Femur (tissue), 1 donor: Measurements from ENCODE around the gene ZNF410.
"Not testable (repeated sequence)": the region's sequence is repeated elsewhere in the genome, so short reads cannot be mapped to it uniquely, and the experiment has no call there.

Experiments
- DNase-seq: peaks from one replicate; pipeline ENCODE4 v3.0.0-alpha.2; 2017

The ZNF410 gene

GRCh38 chr14:73886449-73887317 lies at the start of gene ZNF410:
Gene ZNF410, plus strand, starts transcription at chr14:73886859. Its CDS starts 5,317 bp downstream, at chr14:73892176.
- DNase-seq, result peak; percentile 97

GRCh38 chr14:73838293-73839034 lies 48.2 kb upstream of the ZNF410 start:
- not testable (repeated sequence) for DNase-seq

- DNase-seq, result no peak
Measured at GRCh38 chr14:73842201-73842600, 44.5 kb upstream of the ZNF410 start.

- DNase-seq, result no peak
Measured at GRCh38 chr14:73842851-73843250, 43.8 kb upstream of the ZNF410 start.

GRCh38 chr14:73843296-73843695 lies 43.4 kb upstream of the ZNF410 start:
- DNase-seq, result no peak

- no peak for DNase-seq
Measured at GRCh38 chr14:73846947-73847346, 39.7 kb upstream of the ZNF410 start.

GRCh38 chr14:73851000-73851399 lies 35.7 kb upstream of the ZNF410 start:
- no peak for DNase-seq

- peak; percentile 99 for DNase-seq
Measured at GRCh38 chr14:73851567-73852382, 34.9 kb upstream of the ZNF410 start, which contains the start of gene PTGR2. Gene PTGR2, plus strand, starts transcription at chr14:73851831. Its CDS starts 7,032 bp downstream, at chr14:73858863.

GRCh38 chr14:73859145-73859544 lies 27.5 kb upstream of the ZNF410 start:
- no peak for DNase-seq

- DNase-seq, result no peak
Measured at GRCh38 chr14:73861073-73861472, 25.6 kb upstream of the ZNF410 start.

- DNase-seq, result no peak
Measured at GRCh38 chr14:73862480-73862879, 24.2 kb upstream of the ZNF410 start.

- no peak for DNase-seq
Measured at GRCh38 chr14:73863209-73863608, 23.4 kb upstream of the ZNF410 start.

GRCh38 chr14:73865534-73866113 lies 21.0 kb upstream of the ZNF410 start:
- DNase-seq, result no peak

- DNase-seq, result not testable (repeated sequence)
Measured at GRCh38 chr14:73869754-73870153, 16.9 kb upstream of the ZNF410 start.

- DNase-seq, result no peak
Measured at GRCh38 chr14:73870525-73871235, 16.0 kb upstream of the ZNF410 start.

GRCh38 chr14:73873660-73874059 lies 13.0 kb upstream of the ZNF410 start:
- no peak for DNase-seq

GRCh38 chr14:73877790-73878189 lies 8.9 kb upstream of the ZNF410 start:
- no peak for DNase-seq

- no peak for DNase-seq
Measured at GRCh38 chr14:73878436-73878835, 8.2 kb upstream of the ZNF410 start.

- no peak for DNase-seq
Measured at GRCh38 chr14:73879027-73879426, 7.6 kb upstream of the ZNF410 start.

GRCh38 chr14:73884438-73885190 lies 2.0 kb upstream of the ZNF410 start:
- DNase-seq, result no peak

- DNase-seq, result no peak
Measured at GRCh38 chr14:73887318-73887616, 608 bp downstream of the ZNF410 start.
